Activated T-helper 2 cell treated with anti-CD3 and anti-CD28 coated beads, Interferon-gamma antibody, Interleukin-2, Interleukin-4, amounts not matched to agents 10 μg/mL and 5 μg/mL and 100 μg/mL, durations not matched to agents 14 hours and 24 hours and 36 hours (primary cell): ENCODE data around the gene RIN3. TPM values are rescaled to one million over a fixed set of nuclear protein-coding genes. Genes with fewer than 3 reads are reported as not detected.

Source experiments
- DNase-seq: peaks from one replicate; pipeline ENCODE4 v3.0.0; 2021; ENCODE audit warnings: low spot score
- H3K27ac Mint-ChIP-seq: one replicate; pipeline ENCODE4 v1.8.0; 2021; ENCODE audit warnings: mixed read lengths
- H3K27me3 Mint-ChIP-seq: one replicate; pipeline ENCODE4 v1.8.0; 2021; ENCODE audit warnings: low read depth, mixed read lengths
- H3K36me3 Mint-ChIP-seq: one replicate; pipeline ENCODE4 v1.8.0; 2021; ENCODE audit warnings: low read depth, mixed read lengths
- H3K4me1 Mint-ChIP-seq: one replicate; pipeline ENCODE4 v1.8.0; 2021; ENCODE audit warnings: low read depth, mixed read lengths
- H3K4me3 Mint-ChIP-seq: one replicate; pipeline ENCODE4 v1.8.0; 2021; ENCODE audit warnings: low read depth, mild to moderate bottlenecking, moderate library complexity, mixed read lengths
- H3K9me3 Mint-ChIP-seq: one replicate; pipeline ENCODE4 v1.8.0; 2021; ENCODE audit warnings: mixed read lengths
- intact Hi-C: fragments of 100-400 bp; cut with micrococcal nuclease; formaldehyde crosslinking; loops from one replicate; pipeline ENCODE4 v1.15.1; 2023
- total RNA-seq: library from RNA; stranded (reverse); gene quantifications from 2 replicates; pipeline ENCODE4 v1.2.3, GENCODE V29; 2022

The RIN3 gene
- total RNA-seq, 1 donor from 2014 or later = 21.1 TPM

DNA sequence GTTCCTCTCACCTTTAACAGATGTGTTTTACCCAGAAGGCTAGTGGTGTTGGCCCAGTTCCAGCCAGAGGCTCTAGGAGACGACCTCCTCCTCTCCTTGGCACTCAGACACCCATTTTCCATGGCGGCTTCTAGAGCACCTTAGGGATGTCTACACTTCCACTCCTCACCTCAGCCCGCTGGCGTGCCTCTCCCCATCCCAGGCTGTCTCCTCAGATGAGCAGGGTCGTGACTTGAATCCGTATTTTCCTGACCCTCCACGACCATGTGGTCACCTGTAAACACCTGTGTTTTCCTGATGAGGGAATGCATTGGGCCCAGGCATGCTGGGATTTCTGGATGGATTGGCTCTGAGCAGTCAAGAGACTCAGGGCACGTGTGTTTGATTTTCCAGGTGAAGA, 21.8 kb upstream of the RIN3 start:
- Mint-ChIP-seq H3K27me3 (peaks cover 10% of the 10 kb centered on the region), H3K9me3 (no peaks in the 10 kb centered on the region), H3K4me1 (no peaks in the 10 kb centered on the region), H3K27ac (no peak overlapping the region), H3K4me3 (no peak overlapping the region), H3K36me3 (no peaks in the 10 kb centered on the region)
- intact Hi-C loops = no loop called here
- no peak for DNase-seq

DNA sequence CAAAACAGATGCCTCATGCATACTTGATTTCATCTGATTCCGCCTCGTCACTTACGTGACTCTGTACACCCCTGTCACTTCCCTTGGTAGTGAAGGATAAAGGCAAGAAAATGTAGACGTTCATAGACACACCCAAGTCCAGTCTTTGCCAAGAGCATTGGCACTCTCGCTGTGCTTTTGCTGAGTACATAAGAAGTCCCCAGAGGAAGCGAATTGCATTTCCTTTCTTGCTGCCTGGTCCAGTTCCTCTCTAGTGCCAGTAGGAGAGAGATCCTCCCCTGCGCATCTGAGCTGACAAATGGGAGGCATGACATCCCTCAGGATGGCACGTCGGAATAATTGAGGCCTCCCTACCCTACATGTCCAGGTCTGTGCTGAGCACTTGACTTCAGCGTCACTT, 21.3 kb upstream of the RIN3 start:
- Mint-ChIP-seq H3K9me3 (no peaks in the 10 kb centered on the region), H3K4me1 (no peaks in the 10 kb centered on the region), H3K27ac (no peak overlapping the region), H3K27me3 (peaks cover 10% of the 10 kb centered on the region), H3K36me3 (no peaks in the 10 kb centered on the region), H3K4me3 (no peak overlapping the region)
- intact Hi-C loops = no loop called here
- DNase-seq = no peak

DNA sequence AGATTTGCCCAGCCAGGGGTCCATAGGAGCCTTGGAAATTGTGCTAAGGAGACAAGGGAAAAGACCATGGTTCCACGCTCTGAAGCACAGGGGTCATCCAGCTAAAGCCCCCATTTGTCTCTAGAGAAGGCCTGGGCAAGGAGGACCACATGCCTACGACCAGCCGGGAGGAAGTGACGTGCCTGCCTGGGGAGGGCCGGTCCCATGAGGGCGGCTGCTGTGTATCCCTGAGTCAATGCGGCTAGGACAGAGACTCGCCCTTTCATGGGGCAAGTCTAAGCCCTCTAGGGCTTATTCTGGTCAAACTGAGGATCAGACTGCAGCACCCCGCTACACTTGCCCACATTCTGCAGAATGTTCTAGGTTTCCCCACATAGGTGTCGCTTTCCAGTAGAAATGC, 20.6 kb upstream of the RIN3 start:
- DNase-seq = no peak
- no peaks in the 10 kb centered on the region for H3K4me1 Mint-ChIP-seq

DNA sequence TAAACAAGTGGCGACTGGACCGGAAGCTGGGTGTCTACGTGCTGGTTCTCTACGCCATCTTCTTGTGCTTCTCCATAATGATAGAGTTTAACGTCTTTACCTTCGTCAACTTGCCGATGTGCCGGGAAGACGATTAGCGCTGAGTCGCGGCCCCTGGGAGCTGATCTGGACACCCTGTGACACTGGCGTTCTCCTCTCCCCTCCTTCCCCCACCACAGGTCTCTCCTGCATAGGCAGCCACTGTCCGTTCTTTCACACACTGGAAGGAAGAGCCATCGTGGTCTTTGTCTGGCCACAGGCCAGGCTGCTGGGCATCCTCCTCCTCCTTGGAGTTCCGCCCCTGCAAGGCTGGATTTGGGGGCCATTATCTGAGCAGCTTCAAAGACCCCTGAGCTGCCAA, 20.1 kb upstream of the RIN3 start:
- intact Hi-C loops = no loop called here
- Mint-ChIP-seq H3K4me1 (no peaks in the 10 kb centered on the region), H3K27ac (no peak overlapping the region), H3K9me3 (no peaks in the 10 kb centered on the region), H3K4me3 (no peak overlapping the region), H3K27me3 (peaks cover 12% of the 10 kb centered on the region), H3K36me3 (no peaks in the 10 kb centered on the region)
- DNase-seq = no peak

More for the DNA sequence above, 20.6 kb upstream of the RIN3 start:
- Mint-ChIP-seq H3K27ac (no peak overlapping the region), H3K36me3 (no peaks in the 10 kb centered on the region), H3K4me3 (no peak overlapping the region), H3K27me3 (peaks cover 12% of the 10 kb centered on the region), H3K9me3 (no peaks in the 10 kb centered on the region)
- intact Hi-C loops = no loop called here

DNA sequence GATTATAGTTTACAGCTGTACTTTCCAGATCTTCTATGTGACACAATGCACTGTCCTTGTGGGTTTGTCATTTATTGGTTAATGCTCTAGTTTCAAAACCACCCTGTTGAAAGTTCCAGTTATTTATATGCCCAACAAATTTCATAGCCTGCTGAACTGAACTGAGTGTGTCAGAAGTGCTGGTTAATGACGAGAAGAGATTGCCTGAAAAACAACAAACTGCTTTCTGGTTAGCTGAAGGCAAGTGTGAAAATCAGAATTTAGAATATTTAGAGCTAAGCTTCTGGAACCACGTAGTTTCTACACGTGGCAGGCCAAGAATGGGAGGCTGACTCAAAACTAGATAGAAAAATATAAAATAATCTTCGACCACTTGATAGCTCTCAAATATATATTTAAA, 19.1 kb upstream of the RIN3 start:
- Mint-ChIP-seq H3K4me3 (no peak overlapping the region), H3K27me3 (peaks cover 12% of the 10 kb centered on the region), H3K27ac (no peak overlapping the region), H3K36me3 (no peaks in the 10 kb centered on the region), H3K9me3 (no peaks in the 10 kb centered on the region), H3K4me1 (no peaks in the 10 kb centered on the region)
- intact Hi-C loops = no loop called here
- no peak for DNase-seq

DNA sequence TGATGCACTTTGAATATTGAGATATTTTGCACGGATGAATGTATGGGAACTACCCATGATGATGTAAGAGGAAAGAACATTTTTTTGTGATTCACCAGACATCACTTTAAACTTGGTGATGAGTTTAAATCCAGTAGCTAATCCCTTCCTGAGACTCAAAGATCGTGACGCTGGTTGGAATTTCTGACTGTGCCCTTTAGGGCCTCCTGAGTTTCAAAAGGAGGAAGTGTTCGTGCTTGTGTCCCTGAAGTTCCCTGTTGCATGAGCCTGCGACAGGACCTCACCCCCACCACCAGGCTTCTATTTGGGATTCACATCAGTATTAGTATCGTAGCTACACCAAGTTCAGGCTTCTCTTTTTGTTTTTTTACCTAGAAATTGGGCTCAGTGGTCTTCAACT, 18.6 kb upstream of the RIN3 start:
- Mint-ChIP-seq H3K4me3 (no peak overlapping the region), H3K27ac (no peak overlapping the region), H3K36me3 (no peaks in the 10 kb centered on the region), H3K27me3 (peaks cover 9% of the 10 kb centered on the region), H3K9me3 (no peaks in the 10 kb centered on the region), H3K4me1 (no peaks in the 10 kb centered on the region)
- intact Hi-C loops = no loop called here
- DNase-seq = no peak

DNA sequence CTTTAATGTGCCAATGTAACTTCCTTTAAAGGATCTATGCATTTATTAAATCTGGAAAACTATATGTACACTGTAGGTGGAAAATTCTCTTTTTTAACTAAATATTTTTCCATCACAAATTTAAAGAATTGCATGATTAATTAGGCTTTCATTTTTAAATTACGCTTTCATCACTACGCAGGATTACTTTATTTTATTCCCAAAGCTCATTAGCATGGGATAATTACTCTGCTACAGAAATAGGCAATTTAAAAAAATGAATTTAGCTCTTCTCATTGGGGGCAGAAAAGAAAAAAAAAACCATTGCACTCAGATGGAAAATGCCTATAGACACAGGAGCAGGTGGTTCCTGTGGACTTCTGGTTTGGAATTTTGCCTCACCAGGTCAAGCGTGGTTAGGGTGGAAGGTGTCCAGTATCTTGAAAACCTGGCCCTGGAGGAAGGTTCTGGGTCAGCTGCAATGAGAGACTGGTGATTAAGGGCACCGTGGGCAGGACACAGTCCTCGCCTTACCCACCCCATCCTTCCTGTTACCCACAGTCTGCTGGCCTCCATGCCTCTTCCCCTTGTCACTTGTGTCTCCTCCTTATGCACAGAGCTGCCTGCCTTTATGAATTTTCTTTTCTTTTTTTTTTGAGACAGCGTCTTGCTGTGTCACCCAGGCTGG, 17.3 kb upstream of the RIN3 start:
- H3K4me1 Mint-ChIP-seq = no peaks in the 10 kb centered on the region
- H3K4me3 Mint-ChIP-seq = no peak overlapping the region
- no peak overlapping the region for H3K27ac Mint-ChIP-seq
- DNase-seq = no peak
- intact Hi-C loops = no loop called here
- peaks cover 9% of the 10 kb centered on the region for H3K27me3 Mint-ChIP-seq
- no peaks in the 10 kb centered on the region for H3K36me3 Mint-ChIP-seq
- H3K9me3 Mint-ChIP-seq = no peaks in the 10 kb centered on the region

DNA sequence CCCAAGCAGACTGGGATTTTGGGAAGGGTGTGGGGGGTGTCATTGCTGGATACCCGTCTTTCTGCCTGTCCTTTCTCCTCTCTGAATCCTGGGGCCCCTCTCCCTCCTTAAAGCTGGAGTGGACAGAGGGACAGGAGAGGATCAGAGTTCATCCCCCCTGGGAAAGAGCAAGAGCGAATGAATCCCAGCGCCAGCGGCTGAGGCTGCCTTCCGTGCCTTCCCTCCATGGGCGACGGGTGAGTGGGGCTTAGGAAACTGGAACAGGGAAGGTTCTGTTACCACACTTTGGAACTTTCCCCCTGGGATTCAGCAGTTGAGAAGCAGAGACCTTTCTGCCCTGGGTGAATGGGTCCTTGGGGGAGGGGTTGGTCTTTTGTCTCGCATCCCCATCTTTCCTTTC, 16.2 kb upstream of the RIN3 start:
- peaks cover 10% of the 10 kb centered on the region for H3K27me3 Mint-ChIP-seq
- no peak for DNase-seq
- no peaks in the 10 kb centered on the region for H3K4me1 Mint-ChIP-seq
- H3K9me3 Mint-ChIP-seq = no peaks in the 10 kb centered on the region
- no peak overlapping the region for H3K27ac Mint-ChIP-seq
- intact Hi-C loops = no loop called here
- H3K36me3 Mint-ChIP-seq = no peaks in the 10 kb centered on the region
- H3K4me3 Mint-ChIP-seq = no peak overlapping the region

DNA sequence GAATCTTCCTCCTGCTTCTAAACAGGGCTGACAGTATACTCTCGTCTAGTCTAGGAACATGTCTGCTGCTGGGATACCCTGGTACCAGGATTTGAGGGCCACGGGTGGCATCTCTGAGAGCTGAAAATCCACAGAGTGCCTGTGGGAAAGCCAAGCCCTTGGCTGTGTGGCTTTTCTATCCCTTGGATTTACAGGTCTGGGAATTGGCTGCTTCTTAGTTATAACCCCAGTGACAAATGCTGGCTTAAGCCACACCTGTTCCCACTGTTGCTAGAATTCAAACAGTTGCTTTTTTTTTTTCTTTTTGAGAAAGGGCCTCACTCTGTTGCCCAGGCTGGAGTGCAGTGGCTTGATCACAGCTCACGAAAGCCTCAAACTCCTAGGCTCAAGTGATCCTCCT, 14.3 kb upstream of the RIN3 start:
- no peak for DNase-seq
- Mint-ChIP-seq H3K9me3 (no peaks in the 10 kb centered on the region), H3K27ac (no peak overlapping the region), H3K4me1 (no peaks in the 10 kb centered on the region), H3K36me3 (no peaks in the 10 kb centered on the region), H3K4me3 (no peak overlapping the region), H3K27me3 (peaks cover 12% of the 10 kb centered on the region)
- intact Hi-C loops = no loop called here

DNA sequence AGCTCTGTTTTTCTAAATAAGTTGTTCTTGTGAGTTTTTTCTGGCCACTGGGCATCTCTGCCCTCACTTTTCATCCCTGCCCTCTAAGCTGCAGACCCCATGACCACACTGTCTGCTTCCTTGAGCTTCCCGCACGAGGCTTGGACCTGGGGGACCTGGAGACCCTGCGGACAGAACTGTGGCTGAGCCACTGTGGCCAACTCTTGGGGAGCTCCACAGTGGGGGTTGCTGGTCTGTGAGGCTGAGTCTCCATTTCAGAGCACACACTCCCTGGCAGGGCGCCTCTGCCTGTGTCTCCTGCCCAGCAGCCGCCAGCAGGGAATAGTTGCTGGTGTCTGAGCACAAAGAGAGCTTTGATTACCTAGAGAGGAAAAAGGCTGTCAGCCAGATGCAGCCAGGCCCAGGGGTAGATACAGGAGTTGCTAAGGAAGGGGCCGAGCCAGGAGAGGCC, 13.1 kb upstream of the RIN3 start:
- Mint-ChIP-seq H3K9me3 (no peaks in the 10 kb centered on the region), H3K4me1 (no peaks in the 10 kb centered on the region), H3K27me3 (peaks cover 18% of the 10 kb centered on the region), H3K36me3 (no peaks in the 10 kb centered on the region), H3K27ac (no peak overlapping the region), H3K4me3 (no peak overlapping the region)
- intact Hi-C loops = no loop called here
- no peak for DNase-seq

DNA sequence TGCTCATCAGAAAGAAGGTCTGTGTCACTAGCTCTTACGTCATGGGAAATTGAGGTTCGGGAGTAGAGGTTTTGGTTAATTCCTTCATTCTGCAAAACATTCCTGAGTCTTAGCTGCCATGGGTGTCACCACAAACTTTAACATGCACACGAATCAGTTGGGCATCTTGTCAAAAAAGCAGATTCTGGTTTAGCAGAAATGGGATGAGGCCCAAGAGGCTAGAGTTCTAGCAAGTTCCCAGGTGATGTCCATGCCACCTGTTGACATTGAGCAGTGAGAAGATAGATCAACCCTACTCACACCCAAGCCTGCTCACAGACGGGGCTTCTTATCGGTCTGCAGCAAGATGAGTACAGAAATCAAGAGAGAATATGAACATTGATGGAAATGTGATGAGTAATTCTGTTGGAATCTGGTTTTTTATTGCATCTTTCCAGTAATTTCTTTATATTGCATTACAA, 11.7 kb upstream of the RIN3 start:
- H3K4me1 Mint-ChIP-seq = no peaks in the 10 kb centered on the region
- no peak overlapping the region for H3K27ac Mint-ChIP-seq
- H3K9me3 Mint-ChIP-seq = no peaks in the 10 kb centered on the region
- DNase-seq = no peak
- no peaks in the 10 kb centered on the region for H3K36me3 Mint-ChIP-seq
- intact Hi-C loops = no loop called here
- no peak overlapping the region for H3K4me3 Mint-ChIP-seq
- peaks cover 22% of the 10 kb centered on the region for H3K27me3 Mint-ChIP-seq

DNA sequence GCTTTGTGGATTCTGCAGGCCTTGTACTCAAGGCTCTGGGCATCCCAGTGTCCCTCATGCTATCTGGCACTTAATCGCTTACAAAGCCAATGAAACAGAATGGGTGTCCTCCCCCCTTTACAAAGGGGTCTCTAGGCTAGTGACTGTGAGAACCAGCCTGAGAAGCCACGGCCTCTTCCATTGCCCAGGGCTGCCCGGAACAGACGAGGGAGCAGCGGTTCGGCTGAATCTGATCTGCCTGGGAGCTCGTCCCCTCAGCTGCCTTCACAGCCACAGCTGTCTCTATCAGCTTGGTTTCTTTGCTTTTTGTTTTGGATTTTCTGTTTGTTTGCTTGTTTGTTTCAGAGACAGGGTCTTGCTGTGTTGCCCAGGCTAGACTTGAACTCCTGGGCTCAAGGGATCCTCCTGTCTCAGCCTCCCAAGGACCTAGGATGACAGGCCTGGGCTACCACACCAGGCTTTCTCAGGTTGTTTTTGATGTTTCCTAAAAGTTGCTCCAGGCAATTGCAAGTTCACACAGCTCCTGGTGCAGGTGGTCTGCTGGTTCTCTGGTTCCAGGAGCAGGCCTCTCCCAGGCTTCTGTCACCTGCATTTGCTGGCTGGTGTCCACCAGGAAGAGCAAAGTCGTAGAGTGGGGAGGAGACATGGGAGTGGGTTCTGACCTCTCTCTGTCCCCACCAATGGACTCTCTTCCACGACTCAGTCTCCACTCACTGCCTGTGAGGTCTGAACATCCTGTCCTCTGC, 10.9 kb upstream of the RIN3 start:
- no peak overlapping the region for H3K27ac Mint-ChIP-seq
- DNase-seq = no peak
- H3K4me1 Mint-ChIP-seq = no peaks in the 10 kb centered on the region
- no peaks in the 10 kb centered on the region for H3K9me3 Mint-ChIP-seq
- peaks cover 24% of the 10 kb centered on the region for H3K27me3 Mint-ChIP-seq
- intact Hi-C loops = no loop called here
- H3K4me3 Mint-ChIP-seq = no peak overlapping the region
- no peaks in the 10 kb centered on the region for H3K36me3 Mint-ChIP-seq

DNA sequence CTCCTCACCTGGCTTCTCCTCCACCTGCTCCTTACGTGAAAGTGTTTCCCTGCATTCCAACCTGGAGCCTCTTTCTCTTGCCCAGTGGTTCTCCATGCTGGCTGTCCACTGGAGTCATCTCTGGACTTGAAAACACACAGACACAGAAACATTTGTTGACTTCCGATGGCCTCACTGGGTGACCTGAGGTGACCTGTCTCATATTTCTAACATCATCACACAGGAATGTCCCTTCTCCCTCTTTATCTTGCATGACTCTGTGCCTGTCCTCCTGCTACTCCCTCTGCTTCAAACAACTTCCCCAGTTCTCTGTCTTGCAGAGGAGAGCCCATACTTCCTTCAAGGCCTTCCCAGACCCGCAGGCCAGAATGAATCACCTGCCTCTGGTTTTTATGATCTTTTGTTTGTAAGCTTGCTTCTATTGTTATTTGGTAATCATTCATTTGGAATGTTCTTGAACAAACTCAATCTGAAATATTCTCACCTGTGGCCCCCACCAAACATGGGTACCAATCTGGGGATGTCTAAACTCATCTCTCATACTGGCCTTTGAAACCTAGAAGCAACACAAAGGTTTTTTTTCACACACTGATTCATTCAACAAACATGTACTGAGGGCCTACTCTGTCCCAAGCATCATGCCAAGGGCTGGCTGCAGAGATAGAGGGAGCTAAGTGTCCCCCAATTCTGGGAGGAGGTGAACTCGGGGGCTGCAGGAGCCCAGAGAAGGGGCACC, 9.7 kb upstream of the RIN3 start:
- H3K27me3 Mint-ChIP-seq = peaks cover 34% of the 10 kb centered on the region
- H3K27ac Mint-ChIP-seq = no peak overlapping the region
- H3K36me3 Mint-ChIP-seq = no peaks in the 10 kb centered on the region
- DNase-seq = no peak
- intact Hi-C loops = no loop called here
- no peak overlapping the region for H3K4me3 Mint-ChIP-seq
- no peaks in the 10 kb centered on the region for H3K4me1 Mint-ChIP-seq
- H3K9me3 Mint-ChIP-seq = no peaks in the 10 kb centered on the region
